Measurements from ENCODE around the gene BMP2K.

Gene BMP2K

DNA sequence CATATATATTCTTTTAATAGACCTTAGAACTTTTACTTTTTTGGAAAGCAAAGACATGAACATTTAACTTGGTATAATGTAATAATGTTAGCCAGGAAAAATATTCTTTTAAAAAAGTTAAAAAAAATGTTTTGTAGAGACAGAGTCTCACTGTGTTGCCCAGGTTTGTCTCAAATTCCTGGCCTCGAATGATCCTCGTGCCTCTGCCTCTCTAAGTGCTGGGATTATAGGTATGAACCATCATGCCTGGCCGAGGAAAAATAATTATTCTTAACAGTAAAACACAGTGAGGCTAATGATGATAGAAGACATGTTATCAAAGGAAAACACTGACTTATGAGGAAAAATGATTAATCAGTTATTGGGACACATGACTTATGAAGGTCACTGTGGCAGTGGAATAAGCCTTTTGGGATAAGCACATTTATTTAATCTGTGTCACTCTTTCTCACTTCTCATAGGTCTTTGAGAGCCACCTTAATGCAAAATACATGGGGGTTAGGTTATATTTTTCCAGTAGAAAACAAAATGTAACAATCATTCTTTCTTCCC, 6.0 kb upstream of the BMP2K start:
- Histone ChIP-seq H3K27ac (no peak overlapping the region), H3K4me3 (no peak overlapping the region), H3K36me3 (no peaks in the 10 kb centered on the region), H3K9me3 (no peaks in the 10 kb centered on the region), H3K27me3 (no peaks in the 10 kb centered on the region), H3K4me1 (peaks cover 0 to 8% (median 2%) of the 10 kb centered on the region in 4 donors)
- TF ChIP-seq, protein P1, sequence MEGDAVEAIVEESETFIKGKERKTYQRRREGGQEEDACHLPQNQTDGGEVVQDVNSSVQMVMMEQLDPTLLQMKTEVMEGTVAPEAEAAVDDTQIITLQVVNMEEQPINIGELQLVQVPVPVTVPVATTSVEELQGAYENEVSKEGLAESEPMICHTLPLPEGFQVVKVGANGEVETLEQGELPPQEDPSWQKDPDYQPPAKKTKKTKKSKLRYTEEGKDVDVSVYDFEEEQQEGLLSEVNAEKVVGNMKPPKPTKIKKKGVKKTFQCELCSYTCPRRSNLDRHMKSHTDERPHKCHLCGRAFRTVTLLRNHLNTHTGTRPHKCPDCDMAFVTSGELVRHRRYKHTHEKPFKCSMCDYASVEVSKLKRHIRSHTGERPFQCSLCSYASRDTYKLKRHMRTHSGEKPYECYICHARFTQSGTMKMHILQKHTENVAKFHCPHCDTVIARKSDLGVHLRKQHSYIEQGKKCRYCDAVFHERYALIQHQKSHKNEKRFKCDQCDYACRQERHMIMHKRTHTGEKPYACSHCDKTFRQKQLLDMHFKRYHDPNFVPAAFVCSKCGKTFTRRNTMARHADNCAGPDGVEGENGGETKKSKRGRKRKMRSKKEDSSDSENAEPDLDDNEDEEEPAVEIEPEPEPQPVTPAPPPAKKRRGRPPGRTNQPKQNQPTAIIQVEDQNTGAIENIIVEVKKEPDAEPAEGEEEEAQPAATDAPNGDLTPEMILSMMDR (IDR thresholded peaks at IDR 0.05), result no peak
- intact Hi-C loops (cut with DNase I; ENCODE audit: low total_unique reads), result loop anchor here (10.0 kb wide), 1 partner anchor 125 kb away; no protein-coding TSS in a partner anchor
- no peak for DNase-seq

DNA sequence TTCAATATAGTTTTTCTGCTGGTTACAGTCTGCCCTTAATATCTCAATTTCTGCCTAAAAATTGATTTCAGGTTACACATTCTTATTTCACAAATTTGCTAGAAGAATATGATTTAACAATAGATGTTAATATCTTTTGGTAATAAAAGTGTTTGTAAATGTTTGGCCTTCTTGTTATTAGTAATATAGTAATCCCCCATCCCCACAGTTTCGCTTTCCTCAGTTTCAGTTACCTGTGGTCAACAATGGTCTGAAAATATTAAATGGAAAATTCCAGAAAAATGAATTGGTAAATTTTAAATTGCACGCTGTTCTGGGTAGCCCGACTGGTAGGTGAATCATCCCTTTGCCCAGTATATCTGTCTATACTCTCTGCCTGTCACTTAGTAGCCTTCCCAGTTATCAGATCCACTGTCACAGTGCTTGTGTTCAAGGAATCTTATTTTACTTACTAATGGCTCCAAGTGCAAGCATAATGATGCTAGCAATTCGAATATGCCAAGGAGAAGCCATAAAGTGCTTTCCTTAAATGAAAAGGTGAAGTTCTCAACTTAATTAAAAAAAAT, 3.5 kb upstream of the BMP2K start:
- Histone ChIP-seq H3K27ac (no peak overlapping the region), H3K4me3 (no peak overlapping the region), H3K4me1 (peaks cover 0 to 13% (median 4%) of the 10 kb centered on the region in 4 donors), H3K36me3 (no peaks in the 10 kb centered on the region), H3K9me3 (no peaks in the 10 kb centered on the region), H3K27me3 (no peaks in the 10 kb centered on the region)
- intact Hi-C loops (cut with DNase I; ENCODE audit: low total_unique reads), result loop anchor here (10.0 kb wide), 1 partner anchor 128 kb away; no protein-coding TSS in a partner anchor
- no peak for DNase-seq
- TF ChIP-seq, protein P1 (IDR thresholded peaks at IDR 0.05), result no peak

DNA sequence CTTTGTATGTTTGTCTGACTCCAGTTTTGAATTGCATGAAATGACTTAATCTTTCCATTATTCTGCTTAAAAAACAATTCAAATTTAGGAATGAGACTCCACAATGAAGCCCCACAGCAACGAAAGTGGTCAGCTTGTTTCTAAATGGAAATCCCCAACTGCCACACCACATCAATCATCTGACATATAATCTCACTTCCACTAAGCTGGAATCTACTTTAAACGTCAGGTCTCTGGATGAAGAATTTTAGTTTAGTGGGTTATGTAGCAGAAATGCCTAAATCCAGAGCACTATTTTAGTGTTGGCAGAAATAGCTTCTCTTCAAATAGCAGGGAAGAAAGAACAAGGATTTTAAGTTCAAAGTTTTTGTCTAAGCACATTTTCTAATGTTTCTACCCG, 1.7 kb upstream of the BMP2K start:
- Histone ChIP-seq H3K4me3 (no peak overlapping the region), H3K4me1 (peaks cover 0 to 28% (median 4%) of the 10 kb centered on the region in 4 donors), H3K27me3 (no peaks in the 10 kb centered on the region), H3K27ac (peak overlapping the region in 1 of 2 donors; percentile 98), H3K9me3 (no peaks in the 10 kb centered on the region), H3K36me3 (no peaks in the 10 kb centered on the region)
- DNase-seq, result no peak
- intact Hi-C loops (cut with DNase I; ENCODE audit: low total_unique reads), result loop anchor here (10.0 kb wide), 1 partner anchor 130 kb away; no protein-coding TSS in a partner anchor
- TF ChIP-seq, protein P1 (IDR thresholded peaks at IDR 0.05), result no peak

DNA sequence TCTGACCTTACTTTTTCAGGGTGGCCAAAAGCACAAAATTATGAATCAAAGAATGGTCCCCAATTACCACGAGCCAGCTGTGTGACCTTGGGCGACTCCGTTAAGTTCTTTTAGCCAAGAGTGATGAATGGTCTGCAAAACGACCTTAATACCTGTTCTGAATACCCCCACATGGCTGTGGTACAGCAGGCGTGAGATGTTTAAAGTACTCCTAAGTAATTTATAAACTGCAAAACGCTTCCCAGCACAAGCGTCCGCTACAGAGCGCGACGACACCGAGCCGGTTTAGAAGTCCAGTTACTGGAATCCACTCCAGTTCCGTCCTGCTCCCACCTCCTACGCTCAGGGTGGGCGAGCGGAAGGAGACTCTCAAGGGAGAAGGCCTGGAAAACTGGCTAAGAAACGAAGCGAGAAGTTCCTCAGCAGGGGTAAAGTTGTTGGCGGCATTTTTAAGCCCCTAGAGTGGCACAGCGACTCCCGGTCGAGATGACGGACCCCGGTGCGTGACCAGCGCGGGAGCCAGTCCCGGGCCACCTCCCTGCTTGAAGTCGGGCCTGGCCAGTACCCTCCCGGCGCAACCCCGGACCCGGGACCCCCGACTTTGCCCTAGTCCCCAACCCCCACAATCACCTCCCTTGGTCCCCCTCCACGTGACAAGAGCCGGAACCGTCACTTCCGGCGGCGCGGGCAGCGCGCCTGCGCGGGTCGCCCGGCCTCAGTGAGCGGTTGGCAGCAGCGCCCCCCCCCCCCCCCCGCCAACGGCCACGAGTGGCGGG, 659 bp upstream of the BMP2K start:
- no peaks in the 10 kb centered on the region for H3K9me3 ChIP-seq
- no peaks in the 10 kb centered on the region for H3K27me3 ChIP-seq
- TF ChIP-seq, protein P1 (IDR thresholded peaks at IDR 0.05), result no peak
- intact Hi-C loops (cut with DNase I; ENCODE audit: low total_unique reads), result loop anchor here (10.0 kb wide), 1 partner anchor 131 kb away; no protein-coding TSS in a partner anchor
- peak overlapping the region; percentile 98 to 99 for H3K27ac ChIP-seq
- no peaks in the 10 kb centered on the region for H3K36me3 ChIP-seq
- peaks cover 0 to 37% (median 4%) of the 10 kb centered on the region in 4 donors for H3K4me1 ChIP-seq
- H3K4me3 ChIP-seq, result peak overlapping the region; percentile 78 to 92
- DNase-seq, result peak; percentile 87 to 94

DNA sequence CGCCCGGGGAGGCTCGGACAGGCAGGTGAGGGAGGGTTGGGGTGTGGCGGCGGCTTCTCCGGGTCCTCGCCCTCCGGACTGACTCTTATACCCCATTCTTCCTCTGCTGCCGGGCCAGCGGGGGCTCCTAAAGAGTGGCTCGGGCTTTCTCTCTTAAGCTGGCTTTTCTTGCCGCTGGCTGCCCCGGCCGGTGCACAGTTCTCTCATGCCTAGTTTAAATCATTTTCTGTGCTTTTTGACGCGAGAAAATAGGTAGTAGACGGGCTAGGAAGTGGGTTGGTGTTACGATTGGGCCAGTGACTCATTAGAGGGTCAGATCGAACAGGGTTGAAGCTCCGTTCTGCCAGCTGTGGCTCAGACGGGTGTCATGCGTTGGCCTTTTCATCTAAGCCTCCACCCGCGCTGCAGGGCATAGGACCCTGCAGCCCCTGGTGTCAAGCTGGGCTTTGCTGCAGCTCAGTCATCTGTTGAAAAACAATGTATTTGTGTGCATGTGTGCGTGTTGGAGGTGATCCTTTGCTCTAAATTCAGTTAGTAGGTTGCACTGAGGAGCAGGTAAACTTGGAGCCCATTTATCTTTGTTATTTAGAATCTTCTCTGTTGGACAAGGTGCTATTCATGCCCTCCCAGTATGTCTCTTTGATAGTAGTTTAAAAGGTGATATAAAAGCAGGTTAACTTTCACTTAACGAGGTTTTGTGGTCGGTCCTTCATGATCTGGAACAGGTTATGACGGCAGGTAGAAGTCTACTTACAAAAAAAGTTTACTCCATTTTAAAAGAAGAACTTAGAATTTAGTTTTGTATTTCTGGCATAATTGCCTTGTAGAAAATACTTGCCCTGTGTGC, 802 bp downstream of the BMP2K start:
- Histone ChIP-seq H3K27me3 (no peaks in the 10 kb centered on the region), H3K9me3 (no peaks in the 10 kb centered on the region), H3K4me1 (peaks cover 0 to 39% (median 6%) of the 10 kb centered on the region in 4 donors), H3K27ac (peak overlapping the region; percentile 98 to 99), H3K4me3 (peak overlapping the region; percentile 78 to 92), H3K36me3 (no peaks in the 10 kb centered on the region)
- DNase-seq, result peak; percentile 53 to 67
- intact Hi-C loops (cut with DNase I; ENCODE audit: low total_unique reads), result loop anchor here (10.0 kb wide), 1 partner anchor 132 kb away; no protein-coding TSS in a partner anchor
- TF ChIP-seq, protein P1 (IDR thresholded peaks at IDR 0.05), result no peak

Measured in tibial artery (tissue), 4 donors.